HG03066 (cell line): Measurements from ENCODE around the gene NDUFB3.

Source experiments
- ATAC-seq: cut with Tn5 transposase; IDR thresholded peaks from one replicate; pipeline ENCODE4 v1.9.1; 2021; ENCODE audit warnings: low read depth; ENCODE audit not compliant: unreplicated experiment

The NDUFB3 gene

GRCh38 chr2:201127152-201127511 is 55.3 kb downstream of the NDUFB3 start:
- no peak for ATAC-seq

- no peak for ATAC-seq
Observed at GRCh38 chr2:201127570-201127969, 55.8 kb downstream of the NDUFB3 start.

GRCh38 chr2:201128033-201128432 is 56.2 kb downstream of the NDUFB3 start:
- ATAC-seq = no peak

GRCh38 chr2:201128933-201129505 is 57.2 kb downstream of the NDUFB3 start:
- ATAC-seq = no peak

DNA sequence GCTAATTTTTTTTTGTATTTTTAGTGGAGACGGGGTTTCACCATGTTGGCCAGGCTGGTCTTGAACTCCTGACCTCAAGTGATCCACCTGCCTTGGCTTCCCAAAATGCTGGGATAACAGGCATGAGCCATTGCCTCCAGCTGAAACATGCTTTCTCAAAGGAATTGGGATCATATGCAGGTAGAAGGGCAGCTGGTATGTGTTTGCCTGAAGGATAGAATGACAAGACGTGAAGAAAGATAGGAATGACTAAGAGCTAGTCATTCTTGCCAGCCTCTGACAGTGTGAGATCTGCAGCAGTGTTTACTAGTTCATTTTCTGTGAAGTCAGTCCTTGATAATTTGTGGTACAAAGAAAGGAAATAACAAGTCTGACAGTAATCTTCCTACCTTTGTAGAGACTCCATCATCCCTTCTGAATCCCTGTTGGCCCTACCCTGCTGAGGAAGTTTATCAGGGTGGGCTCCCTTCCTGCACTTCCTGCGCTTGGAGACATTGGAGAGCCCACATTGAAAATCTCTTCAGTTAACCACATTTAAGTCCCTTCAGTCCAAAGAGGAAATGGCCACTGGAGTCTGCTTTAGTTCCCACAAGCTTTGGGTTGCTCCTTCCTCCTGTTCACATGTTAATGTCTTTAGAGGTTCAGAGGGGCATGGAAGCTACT is 58.9 kb downstream of the NDUFB3 start:
- ATAC-seq = no peak

DNA sequence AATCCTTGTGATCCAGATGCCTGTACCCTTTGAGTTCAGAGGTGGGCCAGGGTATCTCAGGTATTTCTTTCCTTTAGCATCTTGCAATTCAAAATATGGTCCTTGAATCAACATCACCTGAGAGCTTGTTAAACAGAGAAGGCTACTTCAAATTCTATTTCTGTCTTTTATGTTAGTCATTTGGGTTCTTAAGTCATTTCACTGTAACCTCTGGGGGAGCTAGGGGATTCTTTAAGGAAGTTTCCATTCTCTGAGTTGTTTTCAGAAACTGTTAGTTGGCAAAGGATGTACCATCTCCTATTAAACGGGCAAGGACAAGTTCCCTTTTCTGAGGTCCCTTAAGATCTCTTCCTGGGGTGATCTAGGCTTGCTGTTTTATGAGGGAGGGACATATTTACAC is 60.7 kb downstream of the NDUFB3 start:
- peak; percentile 37 for ATAC-seq
